ENCODE measurements around the gene CRKL.

CRKL gene

DNA sequence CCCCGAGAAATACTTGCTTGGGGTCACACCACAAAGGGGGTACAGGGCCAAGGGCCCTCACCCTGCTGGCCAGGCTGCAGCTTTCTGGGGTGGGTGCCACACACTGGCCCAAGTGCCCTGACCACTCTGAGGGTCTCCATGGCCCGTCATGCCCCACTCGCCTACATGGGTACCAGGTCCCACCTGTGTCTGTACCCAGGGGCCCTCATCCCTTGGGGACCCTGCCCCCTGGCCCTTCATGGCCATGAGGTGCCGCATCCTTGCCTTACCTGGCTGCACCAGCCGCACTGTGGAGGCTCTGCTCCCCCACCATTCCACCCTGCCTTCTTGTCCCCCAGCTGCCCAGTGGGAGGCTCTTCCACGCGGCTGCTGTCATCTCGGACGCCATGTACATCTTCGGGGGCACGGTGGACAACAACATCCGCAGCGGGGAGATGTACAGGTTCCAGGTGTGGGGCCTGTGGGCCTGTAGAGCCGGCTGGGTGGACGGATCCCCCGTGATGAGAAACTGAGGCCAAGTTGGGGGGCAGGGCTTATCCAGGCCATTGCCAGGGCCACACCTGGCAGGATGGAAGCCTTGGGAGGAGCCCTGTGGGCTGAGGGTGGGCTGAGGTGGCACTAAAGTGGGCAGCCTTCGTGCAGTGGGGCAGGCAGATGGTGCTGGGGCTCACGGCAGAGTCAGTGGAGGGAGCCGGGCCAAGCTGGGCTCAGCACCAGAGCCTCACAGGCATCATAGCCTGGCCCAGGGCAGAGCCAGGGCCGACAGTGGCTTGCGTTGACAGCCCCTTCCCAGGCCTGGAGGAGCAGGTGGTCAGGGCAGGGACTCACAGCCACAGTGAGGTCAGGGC, 75.5 kb downstream of the CRKL start:
- DNase-seq (ENCODE audit: low read depth) = no peak
- H3K4me3 ChIP-seq (ENCODE audit: low read depth, low read length) = no peak overlapping the region
- no peak for TF ChIP-seq CTCF (IDR thresholded peaks at IDR 0.05; ENCODE audit: low read depth, low read length)
- no peak for TF ChIP-seq POLR2A (IDR thresholded peaks at IDR 0.05; ENCODE audit: extremely low read depth, insufficient read length)
- TF ChIP-seq MAX (IDR thresholded peaks at IDR 0.05; ENCODE audit: low read depth, low read length) = no peak
- TF ChIP-seq MYC (IDR thresholded peaks at IDR 0.05; ENCODE audit: low read depth, low read length) = no peak

DNA sequence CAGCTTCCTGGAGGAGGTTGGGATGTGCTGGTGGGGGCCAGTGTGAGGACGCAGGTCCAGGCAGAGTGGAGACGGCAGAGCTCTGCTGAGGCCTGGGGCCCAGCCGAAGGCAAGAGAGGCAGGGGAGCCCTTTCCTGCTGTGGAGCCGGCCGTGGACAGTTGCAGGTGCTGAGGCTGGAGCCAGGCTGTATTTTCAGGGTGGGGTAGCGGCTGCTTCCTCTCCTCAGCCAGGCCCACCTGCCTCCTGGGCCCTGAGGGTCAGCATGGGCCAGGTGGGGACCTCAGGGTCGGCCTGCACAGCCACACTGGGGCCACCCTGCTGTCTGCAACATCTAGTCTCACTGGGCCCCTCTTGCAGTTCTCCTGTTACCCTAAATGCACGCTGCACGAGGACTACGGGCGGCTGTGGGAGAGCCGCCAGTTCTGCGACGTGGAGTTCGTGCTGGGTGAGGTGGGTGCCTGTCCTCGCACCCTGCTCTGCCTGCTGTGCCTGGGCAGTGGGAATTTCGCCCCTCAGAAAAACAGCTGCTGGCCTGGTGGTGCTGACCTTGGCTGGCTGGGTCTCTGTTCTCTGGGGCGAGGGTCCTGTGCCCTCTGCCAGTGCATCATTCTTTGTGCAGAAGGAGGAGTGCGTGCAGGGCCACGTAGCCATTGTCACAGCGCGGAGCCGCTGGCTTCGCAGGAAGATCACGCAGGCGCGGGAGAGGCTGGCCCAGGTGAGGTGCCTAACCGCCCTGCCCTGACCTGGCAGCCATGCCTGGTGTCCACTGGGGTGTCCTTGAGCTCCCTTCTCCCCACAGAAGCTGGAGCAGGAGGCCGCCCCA, 76.3 kb downstream of the CRKL start:
- no peak overlapping the region for H3K4me3 ChIP-seq (ENCODE audit: low read depth, low read length)
- DNase-seq (ENCODE audit: low read depth) = no peak
- TF ChIP-seq MYC (IDR thresholded peaks at IDR 0.05; ENCODE audit: low read depth, low read length) (no peak), MAX (IDR thresholded peaks at IDR 0.05; ENCODE audit: low read depth, low read length) (no peak), POLR2A (IDR thresholded peaks at IDR 0.05; ENCODE audit: extremely low read depth, insufficient read length) (no peak), CTCF (IDR thresholded peaks at IDR 0.05; ENCODE audit: low read depth, low read length) (no peak)

DNA sequence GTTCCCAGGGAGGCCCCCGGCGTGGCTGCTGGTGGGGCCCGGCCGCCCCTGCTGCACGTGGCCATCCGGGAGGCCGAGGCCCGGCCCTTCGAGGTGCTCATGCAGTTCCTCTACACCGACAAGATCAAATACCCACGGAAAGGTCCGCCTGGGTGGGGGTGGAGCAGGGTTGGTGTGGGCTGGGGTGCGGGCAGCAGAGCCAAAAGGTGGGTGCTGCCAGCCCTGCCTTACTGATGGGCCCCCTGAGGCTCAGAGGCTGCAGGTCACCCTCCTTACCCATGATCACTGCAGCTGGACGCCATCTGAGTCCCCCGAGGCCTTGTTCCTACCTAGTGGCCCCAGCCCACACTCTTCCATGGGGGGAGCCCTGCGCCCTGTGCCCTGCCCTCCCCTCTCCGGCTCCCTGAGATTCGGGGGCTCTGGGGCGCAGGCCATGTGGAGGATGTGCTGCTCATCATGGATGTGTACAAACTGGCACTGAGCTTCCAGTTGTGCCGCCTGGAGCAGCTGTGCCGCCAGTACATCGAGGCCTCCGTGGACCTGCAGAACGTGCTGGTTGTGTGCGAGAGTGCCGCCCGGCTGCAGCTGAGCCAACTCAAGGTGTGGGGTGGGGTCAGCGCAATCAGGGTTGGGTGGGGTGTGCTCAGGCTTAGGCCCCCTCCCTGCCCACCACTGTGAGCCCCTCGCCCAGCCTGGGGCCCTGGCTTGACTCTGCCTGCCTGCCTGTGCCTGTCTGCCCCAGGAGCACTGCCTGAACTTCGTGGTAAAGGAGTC, 77.1 kb downstream of the CRKL start:
- H3K4me3 ChIP-seq (ENCODE audit: low read depth, low read length) = no peak overlapping the region
- TF ChIP-seq POLR2A (IDR thresholded peaks at IDR 0.05; ENCODE audit: extremely low read depth, insufficient read length) (no peak), CTCF (IDR thresholded peaks at IDR 0.05; ENCODE audit: low read depth, low read length) (no peak), MAX (IDR thresholded peaks at IDR 0.05; ENCODE audit: low read depth, low read length) (no peak), MYC (IDR thresholded peaks at IDR 0.05; ENCODE audit: low read depth, low read length) (no peak)
- DNase-seq (ENCODE audit: low read depth) = no peak

- TF ChIP-seq CTCF (IDR thresholded peaks at IDR 0.05; ENCODE audit: low read depth, low read length) (no peak), MAX (IDR thresholded peaks at IDR 0.05; ENCODE audit: low read depth, low read length) (no peak), POLR2A (IDR thresholded peaks at IDR 0.05; ENCODE audit: extremely low read depth, insufficient read length) (no peak), MYC (IDR thresholded peaks at IDR 0.05; ENCODE audit: low read depth, low read length) (no peak)
- no peak for DNase-seq (ENCODE audit: low read depth)
- H3K4me3 ChIP-seq (ENCODE audit: low read depth, low read length) = no peak overlapping the region
Observed at GRCh38 chr22:20994902-20995241, 77.7 kb downstream of the CRKL start.

- TF ChIP-seq MAX (IDR thresholded peaks at IDR 0.05; ENCODE audit: low read depth, low read length) (no peak), CTCF (IDR thresholded peaks at IDR 0.05; ENCODE audit: low read depth, low read length) (no peak), MYC (IDR thresholded peaks at IDR 0.05; ENCODE audit: low read depth, low read length) (no peak), POLR2A (IDR thresholded peaks at IDR 0.05; ENCODE audit: extremely low read depth, insufficient read length) (no peak)
- H3K4me3 ChIP-seq (ENCODE audit: low read depth, low read length) = no peak overlapping the region
- no peak for DNase-seq (ENCODE audit: low read depth)
Observed at GRCh38 chr22:20995329-20996030, 78.3 kb downstream of the CRKL start.

All from NB4 (cell line).